ENCODE results near the gene OR10T2.
"Not testable (repeated sequence)": the region's sequence is repeated elsewhere in the genome, so short reads cannot be mapped to it uniquely, and the experiment has no call there.

GRCh38 chr1:158348946-158349345 lies 50.3 kb downstream of the OR10T2 start:
- TF ChIP-seq EZH2phosphoT487 (IDR thresholded peaks at IDR 0.05; ENCODE audit: low read depth, severe bottlenecking, unreplicated experiment), result not testable (repeated sequence)
- TF ChIP-seq, protein P1, sequence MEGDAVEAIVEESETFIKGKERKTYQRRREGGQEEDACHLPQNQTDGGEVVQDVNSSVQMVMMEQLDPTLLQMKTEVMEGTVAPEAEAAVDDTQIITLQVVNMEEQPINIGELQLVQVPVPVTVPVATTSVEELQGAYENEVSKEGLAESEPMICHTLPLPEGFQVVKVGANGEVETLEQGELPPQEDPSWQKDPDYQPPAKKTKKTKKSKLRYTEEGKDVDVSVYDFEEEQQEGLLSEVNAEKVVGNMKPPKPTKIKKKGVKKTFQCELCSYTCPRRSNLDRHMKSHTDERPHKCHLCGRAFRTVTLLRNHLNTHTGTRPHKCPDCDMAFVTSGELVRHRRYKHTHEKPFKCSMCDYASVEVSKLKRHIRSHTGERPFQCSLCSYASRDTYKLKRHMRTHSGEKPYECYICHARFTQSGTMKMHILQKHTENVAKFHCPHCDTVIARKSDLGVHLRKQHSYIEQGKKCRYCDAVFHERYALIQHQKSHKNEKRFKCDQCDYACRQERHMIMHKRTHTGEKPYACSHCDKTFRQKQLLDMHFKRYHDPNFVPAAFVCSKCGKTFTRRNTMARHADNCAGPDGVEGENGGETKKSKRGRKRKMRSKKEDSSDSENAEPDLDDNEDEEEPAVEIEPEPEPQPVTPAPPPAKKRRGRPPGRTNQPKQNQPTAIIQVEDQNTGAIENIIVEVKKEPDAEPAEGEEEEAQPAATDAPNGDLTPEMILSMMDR (IDR thresholded peaks at IDR 0.05; ENCODE audit: poor library complexity), result not testable (repeated sequence)

Data from hepatocyte (in vitro differentiated cells).